ENCODE results near the gene AIFM1.

AIFM1 gene

DNA sequence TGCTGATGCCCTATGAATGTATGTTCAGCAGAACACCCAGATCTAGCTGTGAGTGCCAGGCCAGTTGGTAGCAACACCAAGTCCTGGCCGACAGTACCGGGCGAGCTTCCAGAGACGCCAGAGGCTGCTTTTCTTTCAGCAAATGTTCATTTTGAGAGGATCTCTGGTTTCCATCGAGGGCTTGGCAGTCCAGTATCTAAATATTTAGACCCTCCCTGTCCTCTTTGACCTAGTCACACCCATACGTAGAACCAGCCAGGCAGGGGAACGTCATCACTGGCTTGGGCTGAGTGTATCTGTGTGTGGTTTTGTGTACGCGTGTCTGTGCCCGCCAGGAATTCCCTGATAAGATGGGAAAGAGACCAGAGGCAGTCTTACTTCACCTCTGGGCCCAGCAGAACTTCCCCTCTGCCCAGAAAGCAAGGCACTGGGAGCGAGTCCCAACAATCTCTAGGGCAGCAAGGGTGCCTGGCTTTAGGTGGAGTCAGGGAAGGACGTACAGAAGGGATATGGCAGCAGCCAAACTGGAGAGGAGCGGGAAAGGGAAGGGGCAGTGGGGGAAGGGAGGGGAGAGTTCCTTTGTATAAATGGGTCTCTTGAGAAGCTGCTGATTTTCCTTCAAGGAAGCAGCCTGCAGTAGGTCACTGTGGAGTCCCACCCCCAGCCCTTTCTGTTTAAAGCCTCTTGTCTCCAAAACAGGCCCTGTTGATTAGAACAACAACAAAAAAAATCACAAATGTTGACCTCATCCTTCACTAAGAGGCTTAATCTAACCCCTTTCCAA is 40.4 kb downstream of the AIFM1 start:
- no peaks in the 10 kb centered on the region for H3K27me3 ChIP-seq (ENCODE audit: control insufficient read depth, insufficient read depth, low read length)
- no peaks in the 10 kb centered on the region for H3K79me2 ChIP-seq
- no peak overlapping the region for H3K4me2 ChIP-seq (ENCODE audit: low read length)
- H3K36me3 ChIP-seq (ENCODE audit: control insufficient read depth, insufficient read depth, low read length) = no peaks in the 10 kb centered on the region
- no peak overlapping the region for H3K9ac ChIP-seq
- TF ChIP-seq, protein P1, sequence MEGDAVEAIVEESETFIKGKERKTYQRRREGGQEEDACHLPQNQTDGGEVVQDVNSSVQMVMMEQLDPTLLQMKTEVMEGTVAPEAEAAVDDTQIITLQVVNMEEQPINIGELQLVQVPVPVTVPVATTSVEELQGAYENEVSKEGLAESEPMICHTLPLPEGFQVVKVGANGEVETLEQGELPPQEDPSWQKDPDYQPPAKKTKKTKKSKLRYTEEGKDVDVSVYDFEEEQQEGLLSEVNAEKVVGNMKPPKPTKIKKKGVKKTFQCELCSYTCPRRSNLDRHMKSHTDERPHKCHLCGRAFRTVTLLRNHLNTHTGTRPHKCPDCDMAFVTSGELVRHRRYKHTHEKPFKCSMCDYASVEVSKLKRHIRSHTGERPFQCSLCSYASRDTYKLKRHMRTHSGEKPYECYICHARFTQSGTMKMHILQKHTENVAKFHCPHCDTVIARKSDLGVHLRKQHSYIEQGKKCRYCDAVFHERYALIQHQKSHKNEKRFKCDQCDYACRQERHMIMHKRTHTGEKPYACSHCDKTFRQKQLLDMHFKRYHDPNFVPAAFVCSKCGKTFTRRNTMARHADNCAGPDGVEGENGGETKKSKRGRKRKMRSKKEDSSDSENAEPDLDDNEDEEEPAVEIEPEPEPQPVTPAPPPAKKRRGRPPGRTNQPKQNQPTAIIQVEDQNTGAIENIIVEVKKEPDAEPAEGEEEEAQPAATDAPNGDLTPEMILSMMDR (IDR thresholded peaks at IDR 0.05) = no peak
- H3K4me3 ChIP-seq (ENCODE audit: low read depth, low read length) = no peak overlapping the region
- no peak overlapping the region for H2AFZ ChIP-seq
- H3K4me1 ChIP-seq = no peaks in the 10 kb centered on the region
- H3K27ac ChIP-seq = no peak overlapping the region
- H3K9me3 ChIP-seq (ENCODE audit: control insufficient read depth, low read length) = no peaks in the 10 kb centered on the region

DNA sequence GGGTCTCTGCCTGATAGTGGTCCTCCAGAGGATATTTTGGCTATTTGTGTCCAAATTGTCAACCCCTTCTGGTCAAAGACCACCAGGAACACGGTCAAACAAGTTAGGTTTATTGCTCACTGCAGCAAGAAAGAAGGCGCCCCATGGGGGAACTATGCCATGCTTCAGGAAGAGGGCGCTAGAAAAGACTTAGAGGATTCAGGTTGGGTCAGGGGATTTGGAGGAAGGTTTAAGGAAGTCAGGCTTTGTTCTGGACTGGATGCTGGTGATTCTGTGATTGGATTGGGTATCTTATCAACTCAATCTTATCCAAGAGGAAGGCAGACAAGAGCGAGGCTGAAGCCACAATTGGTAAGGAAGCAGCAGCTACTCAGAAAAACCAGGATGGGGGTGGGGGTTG is 41.1 kb downstream of the AIFM1 start:
- Histone ChIP-seq H3K4me1 (no peaks in the 10 kb centered on the region), H3K9me3 (ENCODE audit: control insufficient read depth, low read length) (no peaks in the 10 kb centered on the region), H3K4me2 (ENCODE audit: low read length) (no peak overlapping the region), H3K36me3 (ENCODE audit: control insufficient read depth, insufficient read depth, low read length) (no peaks in the 10 kb centered on the region), H3K9ac (no peak overlapping the region), H3K79me2 (no peaks in the 10 kb centered on the region), H3K27ac (peak overlapping the region; percentile 7), H3K27me3 (ENCODE audit: control insufficient read depth, insufficient read depth, low read length) (no peaks in the 10 kb centered on the region), H3K4me3 (ENCODE audit: low read depth, low read length) (no peak overlapping the region), H2AFZ (no peak overlapping the region)
- TF ChIP-seq, protein P1 (IDR thresholded peaks at IDR 0.05) = no peak

- H3K27ac ChIP-seq = no peak overlapping the region
- H3K79me2 ChIP-seq = no peaks in the 10 kb centered on the region
- no peak overlapping the region for H3K9ac ChIP-seq
- H3K4me2 ChIP-seq (ENCODE audit: low read length) = no peak overlapping the region
- H2AFZ ChIP-seq = no peak overlapping the region
- H3K36me3 ChIP-seq (ENCODE audit: control insufficient read depth, insufficient read depth, low read length) = no peaks in the 10 kb centered on the region
- H3K4me3 ChIP-seq (ENCODE audit: low read depth, low read length) = no peak overlapping the region
- no peaks in the 10 kb centered on the region for H3K9me3 ChIP-seq (ENCODE audit: control insufficient read depth, low read length)
- H3K4me1 ChIP-seq = no peaks in the 10 kb centered on the region
- TF ChIP-seq, protein P1 (IDR thresholded peaks at IDR 0.05) = no peak
- no peaks in the 10 kb centered on the region for H3K27me3 ChIP-seq (ENCODE audit: control insufficient read depth, insufficient read depth, low read length)
Measured at GRCh38 chrX:130121505-130121800, 44.2 kb downstream of the AIFM1 start.

DNA sequence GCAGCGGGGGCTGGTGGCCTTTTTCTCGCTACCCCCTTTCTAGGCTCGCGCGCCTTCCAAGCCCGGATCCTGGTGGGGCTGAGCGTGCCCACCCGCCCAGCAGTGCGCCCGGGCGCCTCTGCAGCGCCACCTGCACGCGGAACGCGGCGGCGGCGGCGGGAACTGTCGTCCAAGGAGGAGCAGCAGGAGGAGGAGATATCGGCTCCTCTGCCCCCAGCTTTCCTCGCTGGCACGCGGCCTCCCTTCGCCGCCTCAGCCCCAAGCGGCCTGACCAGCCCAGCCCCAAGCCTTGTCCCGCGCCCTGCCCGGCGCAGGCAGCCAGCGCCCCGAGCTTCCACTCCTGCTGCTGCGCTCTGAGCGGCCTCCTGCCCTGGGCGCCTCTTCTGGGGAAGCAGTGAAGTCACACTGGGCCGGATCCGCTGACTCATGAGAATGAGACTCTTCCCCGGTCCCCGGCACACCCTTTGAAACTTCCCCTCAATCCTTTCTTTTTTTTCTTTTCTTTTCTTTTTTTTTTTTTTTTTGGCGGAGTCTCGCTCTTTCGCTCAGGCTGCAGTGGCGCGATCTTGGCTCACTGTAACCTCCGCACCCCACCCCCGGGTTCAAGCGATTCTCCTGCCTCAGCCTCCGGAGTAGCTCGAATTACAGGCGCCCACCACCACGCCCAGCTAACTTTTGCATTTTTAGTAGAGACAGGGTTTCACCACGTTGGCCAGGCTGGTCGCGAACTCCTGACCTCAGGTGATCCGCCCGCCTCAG is 44.7 kb downstream of the AIFM1 start:
- Histone ChIP-seq H3K4me3 (ENCODE audit: low read depth, low read length) (peak overlapping the region; percentile 16), H3K27ac (peak overlapping the region; percentile 9), H3K4me2 (ENCODE audit: low read length) (peak overlapping the region; percentile 58), H3K27me3 (ENCODE audit: control insufficient read depth, insufficient read depth, low read length) (no peaks in the 10 kb centered on the region), H3K9ac (no peak overlapping the region), H3K4me1 (no peaks in the 10 kb centered on the region), H3K79me2 (no peaks in the 10 kb centered on the region), H3K36me3 (ENCODE audit: control insufficient read depth, insufficient read depth, low read length) (no peaks in the 10 kb centered on the region), H3K9me3 (ENCODE audit: control insufficient read depth, low read length) (no peaks in the 10 kb centered on the region), H2AFZ (peak overlapping the region; percentile 48)
- TF ChIP-seq, protein P1 (IDR thresholded peaks at IDR 0.05) = peak; percentile 69
